Measurements from ENCODE around the gene EN1. TPM values are rescaled to one million over a fixed set of nuclear protein-coding genes. Genes with fewer than 3 reads are reported as not detected.

EN1 gene
- total RNA-seq, 1 donor from 2014 or later = not detected

DNA sequence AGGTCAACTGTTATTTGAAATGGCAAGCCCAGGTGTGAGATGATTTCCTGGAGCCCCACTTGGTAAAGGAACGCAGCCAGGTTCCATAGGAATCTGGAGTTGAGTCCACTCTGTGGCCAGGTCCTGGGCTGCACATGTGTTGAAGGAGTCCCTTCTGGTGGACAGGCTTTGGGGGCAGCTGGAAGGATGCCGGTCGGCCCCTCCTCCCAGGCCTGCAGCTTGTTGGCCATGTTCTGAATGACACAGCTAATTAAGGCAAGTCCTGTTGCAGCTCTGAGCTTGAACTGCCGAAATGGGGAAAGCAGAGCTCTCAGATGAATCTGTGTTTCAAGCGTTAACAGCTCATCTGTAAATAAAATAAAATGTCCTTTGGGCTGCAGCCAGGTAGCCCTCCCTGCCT is 23.8 kb downstream of the EN1 start:
- no peak overlapping the region for H3K4me3 ChIP-seq
- H3K9me3 Mint-ChIP-seq = no peaks in the 10 kb centered on the region
- H3K4me1 Mint-ChIP-seq = peaks cover 13% of the 10 kb centered on the region
- no peak overlapping the region for H3K27ac ChIP-seq
- no peak overlapping the region for H3K4me2 ChIP-seq
- H3K36me3 Mint-ChIP-seq = no peaks in the 10 kb centered on the region
- TF ChIP-seq EZH2 (IDR thresholded peaks at IDR 0.05) = no peak
- TF ChIP-seq EZH2phosphoT487 (IDR thresholded peaks at IDR 0.05) = no peak
- TF ChIP-seq, protein P1, sequence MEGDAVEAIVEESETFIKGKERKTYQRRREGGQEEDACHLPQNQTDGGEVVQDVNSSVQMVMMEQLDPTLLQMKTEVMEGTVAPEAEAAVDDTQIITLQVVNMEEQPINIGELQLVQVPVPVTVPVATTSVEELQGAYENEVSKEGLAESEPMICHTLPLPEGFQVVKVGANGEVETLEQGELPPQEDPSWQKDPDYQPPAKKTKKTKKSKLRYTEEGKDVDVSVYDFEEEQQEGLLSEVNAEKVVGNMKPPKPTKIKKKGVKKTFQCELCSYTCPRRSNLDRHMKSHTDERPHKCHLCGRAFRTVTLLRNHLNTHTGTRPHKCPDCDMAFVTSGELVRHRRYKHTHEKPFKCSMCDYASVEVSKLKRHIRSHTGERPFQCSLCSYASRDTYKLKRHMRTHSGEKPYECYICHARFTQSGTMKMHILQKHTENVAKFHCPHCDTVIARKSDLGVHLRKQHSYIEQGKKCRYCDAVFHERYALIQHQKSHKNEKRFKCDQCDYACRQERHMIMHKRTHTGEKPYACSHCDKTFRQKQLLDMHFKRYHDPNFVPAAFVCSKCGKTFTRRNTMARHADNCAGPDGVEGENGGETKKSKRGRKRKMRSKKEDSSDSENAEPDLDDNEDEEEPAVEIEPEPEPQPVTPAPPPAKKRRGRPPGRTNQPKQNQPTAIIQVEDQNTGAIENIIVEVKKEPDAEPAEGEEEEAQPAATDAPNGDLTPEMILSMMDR (IDR thresholded peaks at IDR 0.05) = no peak
- no peaks in the 10 kb centered on the region for H3F3A ChIP-seq (ENCODE audit: low read depth)
- H4K20me1 ChIP-seq (ENCODE audit: low read depth) = no peaks in the 10 kb centered on the region
- no peaks in the 10 kb centered on the region for H3K79me2 ChIP-seq (ENCODE audit: low read depth)
- H3K36me3 ChIP-seq = no peaks in the 10 kb centered on the region
- no peak overlapping the region for H3K9ac ChIP-seq
- no peak for DNase-seq (ENCODE audit: low spot score)
- H3K4me3 Mint-ChIP-seq = no peak overlapping the region
- H3K27me3 ChIP-seq = peaks cover 88% of the 10 kb centered on the region
- no peaks in the 10 kb centered on the region for H3K27me3 Mint-ChIP-seq (ENCODE audit: insufficient read depth, low read depth)
- no peaks in the 10 kb centered on the region for H3K9me3 ChIP-seq (ENCODE audit: low read depth)
- H2AFZ ChIP-seq (replicated peaks) = no peak overlapping the region
- H3K4me1 ChIP-seq = no peaks in the 10 kb centered on the region
- H3K27ac Mint-ChIP-seq = no peak overlapping the region

DNA sequence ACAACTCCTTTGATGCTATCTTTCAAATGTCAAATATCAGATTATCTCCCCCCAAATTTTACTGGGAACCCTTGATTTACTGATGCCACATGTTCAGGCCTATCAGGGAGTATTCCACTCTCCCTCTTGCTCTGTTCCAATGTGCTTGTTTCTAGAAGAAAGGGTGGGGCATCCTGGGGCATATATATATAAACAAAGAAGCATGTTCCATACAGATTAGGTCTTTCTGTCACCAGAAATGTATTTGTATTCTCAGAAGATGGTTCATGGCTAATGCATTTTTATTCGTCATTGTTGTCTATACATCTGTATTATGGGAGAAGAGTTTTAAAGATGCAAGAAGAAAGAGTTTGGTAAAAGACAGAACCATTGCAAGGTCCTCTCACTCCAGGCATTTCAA is 24.9 kb downstream of the EN1 start:
- Mint-ChIP-seq H3K27ac (no peak overlapping the region), H3K9me3 (no peaks in the 10 kb centered on the region), H3K4me1 (peaks cover 23% of the 10 kb centered on the region), H3K36me3 (no peaks in the 10 kb centered on the region), H3K27me3 (ENCODE audit: insufficient read depth, low read depth) (no peaks in the 10 kb centered on the region), H3K4me3 (no peak overlapping the region)
- Histone ChIP-seq H3K4me2 (no peak overlapping the region), H3K9ac (no peak overlapping the region), H2AFZ (replicated peaks) (no peak overlapping the region), H4K20me1 (ENCODE audit: low read depth) (no peaks in the 10 kb centered on the region), H3K27me3 (peaks cover 88% of the 10 kb centered on the region), H3F3A (ENCODE audit: low read depth) (no peaks in the 10 kb centered on the region), H3K36me3 (no peaks in the 10 kb centered on the region), H3K9me3 (ENCODE audit: low read depth) (no peaks in the 10 kb centered on the region), H3K4me3 (no peak overlapping the region), H3K27ac (no peak overlapping the region), H3K4me1 (no peaks in the 10 kb centered on the region), H3K79me2 (ENCODE audit: low read depth) (no peaks in the 10 kb centered on the region)
- DNase-seq (ENCODE audit: low spot score) = no peak
- no peak for TF ChIP-seq EZH2 (IDR thresholded peaks at IDR 0.05)

DNA sequence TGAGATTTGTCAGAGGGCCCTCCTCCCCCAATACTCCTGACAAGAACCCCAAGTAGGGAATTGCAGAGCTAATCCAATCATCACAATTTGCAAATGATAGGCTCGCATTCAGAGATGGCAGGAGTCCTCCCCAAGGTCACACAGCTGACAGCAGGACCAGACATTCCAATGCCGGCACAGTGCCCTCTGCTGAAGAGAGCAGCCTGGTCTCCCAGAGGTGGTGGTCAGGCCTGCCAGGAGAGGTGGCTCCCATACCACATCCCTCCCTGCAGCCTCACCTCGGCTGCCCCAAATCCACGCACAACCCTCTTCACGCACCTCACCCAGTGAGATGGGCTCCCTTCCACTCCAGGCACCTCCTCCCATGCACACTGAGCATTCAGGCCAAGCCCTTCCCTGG is 25.4 kb downstream of the EN1 start:
- no peak for TF ChIP-seq EZH2phosphoT487 (IDR thresholded peaks at IDR 0.05)
- TF ChIP-seq, protein P1 (IDR thresholded peaks at IDR 0.05) = no peak
- no peak for TF ChIP-seq EZH2 (IDR thresholded peaks at IDR 0.05)
- Mint-ChIP-seq H3K4me3 (no peak overlapping the region), H3K27ac (no peak overlapping the region), H3K9me3 (no peaks in the 10 kb centered on the region), H3K4me1 (peaks cover 29% of the 10 kb centered on the region), H3K27me3 (ENCODE audit: insufficient read depth, low read depth) (peaks cover 3% of the 10 kb centered on the region), H3K36me3 (no peaks in the 10 kb centered on the region)
- Histone ChIP-seq H3K79me2 (ENCODE audit: low read depth) (no peaks in the 10 kb centered on the region), H3K27me3 (peaks cover 88% of the 10 kb centered on the region), H3K4me1 (no peaks in the 10 kb centered on the region), H2AFZ (replicated peaks) (no peak overlapping the region), H3K9me3 (ENCODE audit: low read depth) (no peaks in the 10 kb centered on the region), H3K36me3 (no peaks in the 10 kb centered on the region), H3K27ac (no peak overlapping the region), H3K9ac (no peak overlapping the region), H3F3A (ENCODE audit: low read depth) (no peaks in the 10 kb centered on the region), H3K4me3 (no peak overlapping the region), H3K4me2 (no peak overlapping the region), H4K20me1 (ENCODE audit: low read depth) (no peaks in the 10 kb centered on the region)
- no peak for DNase-seq (ENCODE audit: low spot score)

DNA sequence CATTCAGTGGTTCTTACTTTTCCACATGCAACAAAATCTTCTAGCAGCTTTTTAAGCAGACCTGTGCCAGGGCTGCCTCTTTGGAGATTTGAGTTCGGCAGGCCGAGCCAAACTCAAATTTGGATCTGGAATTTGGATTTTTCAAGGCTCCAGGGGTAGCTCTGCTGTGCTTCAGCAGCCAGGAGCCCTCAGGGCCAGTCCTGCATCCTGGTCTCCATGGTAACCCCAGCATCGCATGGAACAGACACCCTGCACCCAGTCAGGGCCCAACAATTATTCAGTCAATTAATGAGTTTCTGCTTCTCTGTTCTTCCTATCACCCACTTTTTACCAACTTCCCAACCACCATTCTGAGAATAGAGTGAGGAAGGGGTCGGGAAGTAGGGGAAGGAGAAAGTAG is 30.0 kb downstream of the EN1 start:
- Histone ChIP-seq H3K36me3 (no peaks in the 10 kb centered on the region), H3F3A (ENCODE audit: low read depth) (peaks cover 13% of the 10 kb centered on the region), H3K27ac (no peak overlapping the region), H3K9ac (no peak overlapping the region), H3K4me1 (peaks cover 23% of the 10 kb centered on the region), H3K4me3 (no peak overlapping the region), H4K20me1 (ENCODE audit: low read depth) (peaks cover 6% of the 10 kb centered on the region), H3K9me3 (ENCODE audit: low read depth) (no peaks in the 10 kb centered on the region), H3K27me3 (peaks cover 82% of the 10 kb centered on the region), H3K4me2 (no peak overlapping the region), H2AFZ (replicated peaks) (no peak overlapping the region), H3K79me2 (ENCODE audit: low read depth) (no peaks in the 10 kb centered on the region)
- peaks cover 51% of the 10 kb centered on the region for H3K4me1 Mint-ChIP-seq
- DNase-seq (ENCODE audit: low spot score) = peak; percentile 16
- no peaks in the 10 kb centered on the region for H3K9me3 Mint-ChIP-seq
- no peak overlapping the region for H3K27ac Mint-ChIP-seq
- no peak overlapping the region for H3K4me3 Mint-ChIP-seq
- H3K27me3 Mint-ChIP-seq (ENCODE audit: insufficient read depth, low read depth) = peaks cover 13% of the 10 kb centered on the region
- TF ChIP-seq, protein P1 (IDR thresholded peaks at IDR 0.05) = no peak
- no peaks in the 10 kb centered on the region for H3K36me3 Mint-ChIP-seq

Data from neural progenitor cell (in vitro differentiated cells).